HepG2 (cell line): ENCODE data around the gene RAB3IP. TPM values are rescaled to one million over a fixed set of nuclear protein-coding genes. Genes with fewer than 3 reads are reported as not detected.

Experiments used
- SP5 ChIP-seq: IDR thresholded peaks from 2 replicates; pipeline ENCODE4 v1.6.1; 2016; ENCODE audit warnings: low read depth, borderline replicate concordance
- SRSF9 ChIP-seq: fragments of 200-400 bp; formaldehyde crosslinking; IDR thresholded peaks from 2 replicates; pipeline ENCODE4 v1.6.1; 2018; ENCODE audit warnings: borderline replicate concordance, mild to moderate bottlenecking, low read depth, low read length; ENCODE audit not compliant: insufficient read depth, poor library complexity, severe bottlenecking
- TFDP2 ChIP-seq: sonication (generic); formaldehyde crosslinking; IDR thresholded peaks from 2 replicates; pipeline ENCODE4 v1.4.0; 2020; ENCODE audit warnings: missing genetic modification reagents
- ZFP91 ChIP-seq: sonication (generic); formaldehyde crosslinking; IDR thresholded peaks from 2 replicates; pipeline ENCODE4 v1.9.0; 2022; ENCODE audit warnings: missing genetic modification reagents, mild to moderate bottlenecking, borderline replicate concordance
- ZNF318 ChIP-seq: sonication (generic); formaldehyde crosslinking; IDR thresholded peaks from 2 replicates; pipeline ENCODE4 v1.4.0; 2020; ENCODE audit warnings: mild to moderate bottlenecking, missing genetic modification reagents
- ZNF546 ChIP-seq: sonication (generic); formaldehyde crosslinking; conservative IDR thresholded peaks from 2 replicates; pipeline ENCODE4 v1.8.1; 2023; ENCODE audit warnings: mild to moderate bottlenecking, missing genetic modification reagents
- ZNF549 ChIP-seq: sonication (generic); formaldehyde crosslinking; IDR thresholded peaks from 2 replicates; pipeline ENCODE4 v1.5.0; 2020; ENCODE audit warnings: missing genetic modification reagents
- ZNF567 ChIP-seq: sonication (generic); formaldehyde crosslinking; IDR thresholded peaks from 2 replicates; pipeline ENCODE4 v1.8.1; 2023; ENCODE audit warnings: mild to moderate bottlenecking, missing genetic modification reagents, borderline replicate concordance
- ZNF766 ChIP-seq: sonication (generic); formaldehyde crosslinking; IDR thresholded peaks from 2 replicates; pipeline ENCODE4 v1.5.0; 2020; ENCODE audit warnings: missing genetic modification reagents, borderline replicate concordance
- ZNF782 ChIP-seq: sonication (generic); formaldehyde crosslinking; IDR thresholded peaks from 2 replicates; pipeline ENCODE4 v1.4.0; 2020; ENCODE audit warnings: missing genetic modification reagents, mild to moderate bottlenecking, borderline replicate concordance
- ZSCAN5A ChIP-seq: sonication (generic); formaldehyde crosslinking; IDR thresholded peaks from 2 replicates; pipeline ENCODE4 v1.8.0; 2022; ENCODE audit warnings: mild to moderate bottlenecking, missing genetic modification reagents, borderline replicate concordance
- polyA plus RNA-seq, 8 experiments: library from polyadenylated mRNA; depleted of rRNA in 3 of 8; stranded (reverse) in 7 of 8; unstranded in 1 of 8; fragments of >200 nt; fragmentation: Illumina TruSeq in 4 of 8; extraction: Trizol in 4 of 8; gene quantifications; 2 replicates each; pipeline versions ENCODE4 v1.2.1 to v1.2.3, GENCODE V29; 2011 to 2016; ENCODE audit warnings: low read depth in 4 of 8, missing spikeins in 1 of 8, mixed read lengths in 1 of 8; ENCODE audit not compliant: insufficient read depth in 1 of 8
- total RNA-seq, 5 experiments: library from RNA; depleted of rRNA; stranded (reverse); fragments of >200 nt; fragmentation: Illumina TruSeq; extraction: Trizol; gene quantifications; 2 replicates each; pipeline ENCODE4 v1.2.3, GENCODE V29; 2016; ENCODE audit warnings: low read depth in 1 of 5

RAB3IP gene
- total and polyA plus RNA-seq, 2 of the 13 experiments (the other 11 are each of a cell fraction or from before 2014, with no cell fraction given), result 33.6 to 41.1 TPM

GRCh38 chr12:69738351-69739286 lies at the start of gene RAB3IP (continued):
- TF ChIP-seq ZNF318 (CRISPR knock-in tag), result no peak
- TF ChIP-seq ZFP91, result peak; percentile 18; the same call in 1 of the 2 replicates
- no peak for TF ChIP-seq SRSF9
- peak; percentile 76; the same call in 1 of the 2 replicates for TF ChIP-seq ZNF546 (CRISPR knock-in tag)
- TF ChIP-seq ZNF549 (CRISPR knock-in tag), result no peak
- peak; percentile 22; the same call in 1 of the 2 replicates for TF ChIP-seq ZNF766 (CRISPR knock-in tag)
- TF ChIP-seq TFDP2 (CRISPR knock-in tag), result peak; percentile 64; the same call in 1 of the 2 replicates
- TF ChIP-seq SP5, result no peak
- TF ChIP-seq ZNF567 (CRISPR knock-in tag), result no peak
- no peak for TF ChIP-seq ZSCAN5A (CRISPR knock-in tag)
- no peak; the same call in 1 of the 2 replicates for TF ChIP-seq ZNF782 (CRISPR knock-in tag)
